Breast epithelium (tissue), 3 donors: ENCODE measurements around the gene ZNF408.

ENCODE experiments used
- CTCF ChIP-seq, 3 donors: fragments of 450-650 bp; IDR thresholded peaks; one replicate each; pipeline ENCODE4 v1.5.1; 2016 to 2017; ENCODE audit warnings: antibody characterized with exemption in 3 of 3, mild to moderate bottlenecking in 3 of 3, moderate library complexity in 3 of 3
- POLR2A ChIP-seq: fragments of 450-650 bp; IDR thresholded peaks from one replicate; pipeline ENCODE4 v1.6.1; 2016; ENCODE audit warnings: antibody characterized with exemption, mild to moderate bottlenecking, moderate library complexity
- POLR2AphosphoS5 ChIP-seq, 3 donors: sonication (generic); formaldehyde crosslinking; IDR thresholded peaks; one replicate each; pipeline ENCODE4 v1.6.1; 2017; ENCODE audit warnings: antibody characterized with exemption in 3 of 3

- TF ChIP-seq CTCF (IDR thresholded peaks at IDR 0.05) (no peak), POLR2A (no peak), POLR2AphosphoS5 (IDR thresholded peaks at IDR 0.05) (no peak)
Measured at GRCh38 chr11:46745995-46746394, 45.2 kb downstream of the ZNF408 start.
